PC-3 (cell line): ENCODE data around the gene BCAS3. TPM values are rescaled to one million over a fixed set of nuclear protein-coding genes. Genes with fewer than 3 reads are reported as not detected.

Source experiments
- ATAC-seq: fragments of 200-7000 bp; cut with Tn5 transposase; 2 replicates; pipeline ENCODE4 v1.9.1; 2020; ENCODE audit warnings: mild to moderate bottlenecking, moderate library complexity
- BruUV-seq: library from RNA; stranded (reverse); fragments of 400-500 nt; replicated peaks from 2 replicates; lab custom pipeline; 2021; lab: Mats Ljungman, UMichigan
- CTCF ChIA-PET: fragments of 300-600 bp; sonication (Branson Sonifier 250); formaldehyde crosslinking; loops from one replicate; lab custom pipeline; 2022; ENCODE audit warnings: antibody characterized with exemption; lab: Charles Lee
- POLR2A ChIA-PET: fragments of 300-600 bp; sonication (Branson Sonifier 250); formaldehyde crosslinking; loops from one replicate; lab custom pipeline; 2022; ENCODE audit warnings: antibody characterized with exemption; ENCODE audit not compliant: unreplicated experiment; lab: Charles Lee
- DNase-seq: peaks from one replicate; pipeline ENCODE4 v3.0.0-alpha.2; 2015
- H2AFZ ChIP-seq: fragments of 300-600 bp; sonication (generic); 2 replicates; pipeline ENCODE4 v1.6.0; 2016; ENCODE audit warnings: antibody characterized with exemption, low read length
- H3F3A ChIP-seq: fragments of 300-600 bp; sonication (generic); one replicate; pipeline ENCODE4 v1.6.0; 2017; ENCODE audit warnings: antibody characterized with exemption, low read length, control low read depth, mild to moderate bottlenecking; ENCODE audit not compliant: unreplicated experiment
- H3K27ac ChIP-seq: fragments of 300-600 bp; sonication (generic); 2 replicates; pipeline ENCODE4 v1.5.1; 2016; ENCODE audit warnings: mild to moderate bottlenecking, low read length
- H3K27me3 ChIP-seq: fragments of 300-600 bp; sonication (generic); 2 replicates; pipeline ENCODE4 v1.6.1; 2016; ENCODE audit warnings: low read length, mixed read lengths
- H3K36me3 ChIP-seq: fragments of 300-600 bp; sonication (generic); 2 replicates; pipeline ENCODE4 v1.6.1; 2016; ENCODE audit warnings: low read depth, mixed run types, low read length, mixed read lengths
- H3K4me1 ChIP-seq: fragments of 300-600 bp; sonication (generic); 2 replicates; pipeline ENCODE4 v1.5.1; 2016; ENCODE audit warnings: low read length; ENCODE audit not compliant: insufficient read depth
- H3K4me2 ChIP-seq: fragments of 300-600 bp; sonication (generic); 2 replicates; pipeline ENCODE4 v1.6.0; 2016; ENCODE audit warnings: low read length
- H3K4me3 ChIP-seq: fragments of 300-600 bp; sonication (generic); 2 replicates; pipeline ENCODE4 v1.5.1; 2016; ENCODE audit warnings: mild to moderate bottlenecking, low read length, mixed read lengths
- H3K79me2 ChIP-seq: fragments of 300-600 bp; sonication (generic); 2 replicates; pipeline ENCODE4 v1.6.1; 2017; ENCODE audit warnings: low read length, mixed read lengths
- H3K9ac ChIP-seq: fragments of 300-600 bp; sonication (generic); 2 replicates; pipeline ENCODE4 v1.6.0; 2016; ENCODE audit warnings: mild to moderate bottlenecking, low read length
- H3K9me2 ChIP-seq: fragments of 300-600 bp; sonication (generic); replicated peaks from 2 replicates; pipeline ENCODE4 v1.6.1; 2016; ENCODE audit warnings: mixed run types, low read length, mixed read lengths
- H3K9me3 ChIP-seq: fragments of 300-600 bp; sonication (generic); 2 replicates; pipeline ENCODE4 v1.6.1; 2016; ENCODE audit warnings: low read length, mixed read lengths
- H4K20me1 ChIP-seq: fragments of 300-600 bp; sonication (generic); 2 replicates; pipeline ENCODE4 v1.6.1; 2016; ENCODE audit warnings: low read length, mixed read lengths
- EZH2 ChIP-seq: fragments of 300-600 bp; sonication (generic); IDR thresholded peaks from one replicate; pipeline ENCODE4 v1.6.1; 2017; ENCODE audit warnings: antibody characterized with exemption, mild to moderate bottlenecking, low read length; ENCODE audit not compliant: unreplicated experiment
- EZH2phosphoT487 ChIP-seq: fragments of 300-600 bp; sonication (generic); IDR thresholded peaks from 2 replicates; pipeline ENCODE4 v1.6.1; 2018; ENCODE audit warnings: mild to moderate bottlenecking, antibody characterized with exemption, low read length, borderline replicate concordance
- intact Hi-C: fragments of 100-400 bp; cut with micrococcal nuclease; formaldehyde crosslinking; loops from 2 replicates; pipeline ENCODE4 v1.9.0; 2023
- total RNA-seq: library from RNA; depleted of rRNA; stranded (reverse); fragments of >200 nt; gene quantifications from 2 replicates; pipeline ENCODE4 v1.2.3, GENCODE V29; 2014
- TF ChIP-seq, protein P1 (sequence below): fragments of 300-600 bp; sonication (generic); conservative IDR thresholded peaks from 2 replicates; pipeline ENCODE4 v1.5.1; 2017; ENCODE audit warnings: antibody characterized with exemption, low read depth, mild to moderate bottlenecking, low read length

The BCAS3 gene
- total RNA-seq, 1 experiment from 2014 or later, result 25.9 TPM

DNA sequence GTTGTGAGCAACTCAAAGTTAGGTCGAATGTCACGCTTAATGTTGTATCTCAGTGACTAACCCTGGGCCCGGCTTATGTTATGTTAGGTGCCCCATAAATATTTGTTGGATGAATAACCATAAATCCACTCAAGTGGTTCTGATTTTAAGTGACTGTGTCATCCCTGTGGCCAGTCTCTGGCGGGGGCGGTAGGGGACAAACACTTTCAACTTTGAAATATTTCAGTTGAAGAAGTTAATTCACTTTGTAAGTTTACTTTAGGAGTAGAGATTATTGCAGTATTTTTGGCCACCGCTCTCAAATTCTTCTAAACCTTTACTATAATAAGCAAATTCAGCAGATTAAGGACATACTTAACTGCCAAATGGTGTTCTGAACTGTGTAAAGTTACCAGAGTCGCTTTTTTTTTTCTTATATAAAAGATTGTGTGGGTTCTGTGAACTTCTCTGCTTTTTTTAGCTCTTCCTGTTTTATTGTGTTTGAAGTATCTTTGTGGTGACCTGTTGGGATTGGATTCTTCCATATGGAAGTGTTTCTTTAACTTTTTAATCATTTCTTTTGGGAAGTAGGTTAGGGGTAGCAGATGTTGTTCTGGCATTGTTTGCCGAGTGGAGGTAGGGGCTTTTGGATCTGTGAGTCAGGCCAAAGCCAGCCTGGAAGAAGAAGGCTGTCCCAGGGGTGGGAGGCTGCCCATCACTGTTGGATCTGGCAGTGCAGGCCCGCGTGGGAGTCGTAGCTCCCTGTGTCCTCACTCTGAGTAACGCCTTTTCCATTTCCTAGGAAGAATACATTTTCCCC lies 660.5 kb downstream of the BCAS3 start:
- H3K27ac ChIP-seq, result peak overlapping the region; percentile 93
- CTCF ChIA-PET, result no interaction called here
- ATAC-seq, result peak; percentile 76

GRCh38 chr17:61338874-61339478 lies 661.3 kb downstream of the BCAS3 start:
- no peak for DNase-seq
- ChIA-PET POLR2A (interaction anchor here (0.6 kb wide), 3 partner anchors 20 to 61 kb away, joined by 4 to 8 read pairs (median 5); partner anchors contain the start of gene TBX2), CTCF (no interaction called here)
- no peaks in the 10 kb centered on the region for H4K20me1 ChIP-seq
- H3K79me2 ChIP-seq, result no peaks in the 10 kb centered on the region
- H3K9me3 ChIP-seq, result no peaks in the 10 kb centered on the region
- H3K36me3 ChIP-seq, result no peaks in the 10 kb centered on the region
- TF ChIP-seq, protein P1, sequence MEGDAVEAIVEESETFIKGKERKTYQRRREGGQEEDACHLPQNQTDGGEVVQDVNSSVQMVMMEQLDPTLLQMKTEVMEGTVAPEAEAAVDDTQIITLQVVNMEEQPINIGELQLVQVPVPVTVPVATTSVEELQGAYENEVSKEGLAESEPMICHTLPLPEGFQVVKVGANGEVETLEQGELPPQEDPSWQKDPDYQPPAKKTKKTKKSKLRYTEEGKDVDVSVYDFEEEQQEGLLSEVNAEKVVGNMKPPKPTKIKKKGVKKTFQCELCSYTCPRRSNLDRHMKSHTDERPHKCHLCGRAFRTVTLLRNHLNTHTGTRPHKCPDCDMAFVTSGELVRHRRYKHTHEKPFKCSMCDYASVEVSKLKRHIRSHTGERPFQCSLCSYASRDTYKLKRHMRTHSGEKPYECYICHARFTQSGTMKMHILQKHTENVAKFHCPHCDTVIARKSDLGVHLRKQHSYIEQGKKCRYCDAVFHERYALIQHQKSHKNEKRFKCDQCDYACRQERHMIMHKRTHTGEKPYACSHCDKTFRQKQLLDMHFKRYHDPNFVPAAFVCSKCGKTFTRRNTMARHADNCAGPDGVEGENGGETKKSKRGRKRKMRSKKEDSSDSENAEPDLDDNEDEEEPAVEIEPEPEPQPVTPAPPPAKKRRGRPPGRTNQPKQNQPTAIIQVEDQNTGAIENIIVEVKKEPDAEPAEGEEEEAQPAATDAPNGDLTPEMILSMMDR, result no peak
- TF ChIP-seq EZH2 (no peak), EZH2phosphoT487 (no peak)
- no peaks in the 10 kb centered on the region for H3K9me2 ChIP-seq
- peaks cover 22% of the 10 kb centered on the region for H3F3A ChIP-seq
- intact Hi-C loops, result loop anchor here (1.0 to 5.0 kb wide), 3 partner anchors 17 to 337 kb away; no protein-coding TSS in a partner anchor
- H3K4me3 ChIP-seq, result 0 out of 2 replicates have a peak overlapping the region, but pooled peaks have one; percentile 37
- peak overlapping the region; percentile 70 for H3K9ac ChIP-seq
- ATAC-seq, result no peak
- H3K4me1 ChIP-seq, result peaks cover 64% of the 10 kb centered on the region
- H3K27me3 ChIP-seq, result no peaks in the 10 kb centered on the region
- peak overlapping the region; percentile 80 for H3K4me2 ChIP-seq
- no TSS peak for BruUV-seq
- H2AFZ ChIP-seq, result no peak overlapping the region
- H3K27ac ChIP-seq, result peak overlapping the region; percentile 93

More for the DNA sequence above, 660.5 kb downstream of the BCAS3 start:
- Histone ChIP-seq H2AFZ (no peak overlapping the region; the same call in 1 of the 2 replicates), H3K4me1 (peaks cover 64% of the 10 kb centered on the region), H3K9ac (peak overlapping the region; percentile 76), H3K79me2 (no peaks in the 10 kb centered on the region), H3K9me2 (no peaks in the 10 kb centered on the region), H3K27me3 (no peaks in the 10 kb centered on the region), H3K9me3 (no peaks in the 10 kb centered on the region), H4K20me1 (no peaks in the 10 kb centered on the region), H3K36me3 (no peaks in the 10 kb centered on the region), H3K4me2 (peak overlapping the region; percentile 80), H3K4me3 (peak overlapping the region; percentile 46; the same call in 1 of the 2 replicates), H3F3A (peaks cover 22% of the 10 kb centered on the region)
- TSS peak; percentile 27 for BruUV-seq
- peak; percentile 99 for DNase-seq
- intact Hi-C loops, result loop anchor here (1.0 to 5.0 kb wide), 5 partner anchors 18 to 336 kb away; partner anchors contain the start of gene TBX2
- TF ChIP-seq EZH2, result no peak
- TF ChIP-seq, protein P1, result no peak
- no peak for TF ChIP-seq EZH2phosphoT487
- POLR2A ChIA-PET, result interaction anchor here (0.6 kb wide), 5 partner anchors 21 to 62 kb away, joined by 3 to 8 read pairs (median 4); partner anchors contain the start of gene TBX2
